Measurements from ENCODE around the gene KCTD2.

The KCTD2 gene

DNA sequence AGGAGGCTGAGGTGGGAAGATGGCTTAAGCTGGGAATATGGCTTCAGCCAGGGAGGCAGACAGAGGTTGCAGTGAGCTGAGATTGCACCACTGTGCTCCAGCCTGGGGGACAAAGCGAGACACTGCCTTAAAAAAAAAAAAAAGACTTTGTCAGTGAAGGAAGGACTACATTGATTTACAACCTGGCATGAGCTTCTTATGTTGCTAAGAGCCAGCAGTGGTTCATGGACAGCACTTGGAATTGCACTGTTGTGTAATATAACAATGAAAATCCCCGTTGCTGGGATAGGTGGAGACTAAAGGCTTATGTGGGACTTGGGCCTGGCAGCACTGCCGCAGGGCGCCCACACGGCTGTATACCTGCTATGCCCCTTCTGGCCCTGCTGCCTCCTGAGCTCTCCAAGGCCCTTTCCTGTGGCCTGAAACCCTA is 26.6 kb downstream of the KCTD2 start:
- H3F3A ChIP-seq (ENCODE audit: low read depth), result no peaks in the 10 kb centered on the region
- H3K79me2 ChIP-seq (ENCODE audit: insufficient read depth, low read length), result no peaks in the 10 kb centered on the region
- TF ChIP-seq, protein P1, sequence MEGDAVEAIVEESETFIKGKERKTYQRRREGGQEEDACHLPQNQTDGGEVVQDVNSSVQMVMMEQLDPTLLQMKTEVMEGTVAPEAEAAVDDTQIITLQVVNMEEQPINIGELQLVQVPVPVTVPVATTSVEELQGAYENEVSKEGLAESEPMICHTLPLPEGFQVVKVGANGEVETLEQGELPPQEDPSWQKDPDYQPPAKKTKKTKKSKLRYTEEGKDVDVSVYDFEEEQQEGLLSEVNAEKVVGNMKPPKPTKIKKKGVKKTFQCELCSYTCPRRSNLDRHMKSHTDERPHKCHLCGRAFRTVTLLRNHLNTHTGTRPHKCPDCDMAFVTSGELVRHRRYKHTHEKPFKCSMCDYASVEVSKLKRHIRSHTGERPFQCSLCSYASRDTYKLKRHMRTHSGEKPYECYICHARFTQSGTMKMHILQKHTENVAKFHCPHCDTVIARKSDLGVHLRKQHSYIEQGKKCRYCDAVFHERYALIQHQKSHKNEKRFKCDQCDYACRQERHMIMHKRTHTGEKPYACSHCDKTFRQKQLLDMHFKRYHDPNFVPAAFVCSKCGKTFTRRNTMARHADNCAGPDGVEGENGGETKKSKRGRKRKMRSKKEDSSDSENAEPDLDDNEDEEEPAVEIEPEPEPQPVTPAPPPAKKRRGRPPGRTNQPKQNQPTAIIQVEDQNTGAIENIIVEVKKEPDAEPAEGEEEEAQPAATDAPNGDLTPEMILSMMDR (conservative IDR thresholded peaks at IDR 0.05; ENCODE audit: low read length), result no peak
- no peak for TF ChIP-seq EZH2phosphoT487 (IDR thresholded peaks at IDR 0.05; ENCODE audit: borderline replicate concordance)
- H3K27me3 ChIP-seq (ENCODE audit: insufficient read depth, low read length, poor library complexity, severe bottlenecking), result no peaks in the 10 kb centered on the region
- no peaks in the 10 kb centered on the region for H4K20me1 ChIP-seq (ENCODE audit: insufficient read depth, low read length, poor library complexity, severe bottlenecking)
- H2AFZ ChIP-seq (ENCODE audit: low read length), result no peak overlapping the region
- no peaks in the 10 kb centered on the region for H3K36me3 ChIP-seq (ENCODE audit: insufficient read depth, low read length)
- H3K9me2 ChIP-seq (replicated peaks; ENCODE audit: low read depth, low read length), result no peaks in the 10 kb centered on the region
- H3K4me3 ChIP-seq (ENCODE audit: low read length, poor library complexity, severe bottlenecking), result no peak overlapping the region
- H3K4me2 ChIP-seq (ENCODE audit: low read depth, low read length, poor library complexity, severe bottlenecking), result no peak overlapping the region
- no peaks in the 10 kb centered on the region for H3K4me1 ChIP-seq (ENCODE audit: insufficient read depth, low read length, poor library complexity, severe bottlenecking)
- H3K9ac ChIP-seq (ENCODE audit: low read depth, low read length, poor library complexity, severe bottlenecking), result no peak overlapping the region
- no peaks in the 10 kb centered on the region for H3K9me3 ChIP-seq (ENCODE audit: insufficient read depth, low read depth, low read length)

DNA sequence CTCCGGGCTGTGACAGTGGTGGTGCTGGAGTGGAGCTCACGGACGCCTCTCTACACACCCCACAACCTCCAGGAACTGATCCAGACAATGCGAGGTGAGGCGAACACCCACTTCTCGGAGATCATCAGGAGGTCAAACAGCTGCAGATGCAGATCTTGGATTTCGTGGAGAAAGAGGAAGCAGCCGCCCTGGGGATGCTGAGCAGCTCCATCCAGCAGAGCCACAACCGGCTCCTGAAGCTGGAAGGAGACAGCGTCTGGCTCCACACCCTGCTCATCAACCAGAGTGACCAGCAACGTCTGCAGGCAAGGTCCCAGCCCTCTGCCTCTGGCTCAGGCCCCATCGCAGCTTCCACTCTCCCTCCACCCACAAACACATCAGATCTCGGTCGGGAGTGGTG is 27.5 kb downstream of the KCTD2 start:
- no peak for TF ChIP-seq EZH2phosphoT487 (IDR thresholded peaks at IDR 0.05; ENCODE audit: borderline replicate concordance)
- TF ChIP-seq, protein P1 (conservative IDR thresholded peaks at IDR 0.05; ENCODE audit: low read length), result no peak
- H3K27me3 ChIP-seq (ENCODE audit: insufficient read depth, low read length, poor library complexity, severe bottlenecking), result no peaks in the 10 kb centered on the region
- H3K9me2 ChIP-seq (replicated peaks; ENCODE audit: low read depth, low read length), result no peaks in the 10 kb centered on the region
- no peaks in the 10 kb centered on the region for H3K79me2 ChIP-seq (ENCODE audit: insufficient read depth, low read length)
- H3K4me3 ChIP-seq (ENCODE audit: low read length, poor library complexity, severe bottlenecking), result no peak overlapping the region
- no peaks in the 10 kb centered on the region for H3K36me3 ChIP-seq (ENCODE audit: insufficient read depth, low read length)
- no peak overlapping the region for H2AFZ ChIP-seq (ENCODE audit: low read length)
- no peaks in the 10 kb centered on the region for H3K4me1 ChIP-seq (ENCODE audit: insufficient read depth, low read length, poor library complexity, severe bottlenecking)
- H3F3A ChIP-seq (ENCODE audit: low read depth), result no peaks in the 10 kb centered on the region
- H3K4me2 ChIP-seq (ENCODE audit: low read depth, low read length, poor library complexity, severe bottlenecking), result no peak overlapping the region
- H3K9ac ChIP-seq (ENCODE audit: low read depth, low read length, poor library complexity, severe bottlenecking), result no peak overlapping the region
- H3K9me3 ChIP-seq (ENCODE audit: insufficient read depth, low read depth, low read length), result no peaks in the 10 kb centered on the region
- no peaks in the 10 kb centered on the region for H4K20me1 ChIP-seq (ENCODE audit: insufficient read depth, low read length, poor library complexity, severe bottlenecking)

DNA sequence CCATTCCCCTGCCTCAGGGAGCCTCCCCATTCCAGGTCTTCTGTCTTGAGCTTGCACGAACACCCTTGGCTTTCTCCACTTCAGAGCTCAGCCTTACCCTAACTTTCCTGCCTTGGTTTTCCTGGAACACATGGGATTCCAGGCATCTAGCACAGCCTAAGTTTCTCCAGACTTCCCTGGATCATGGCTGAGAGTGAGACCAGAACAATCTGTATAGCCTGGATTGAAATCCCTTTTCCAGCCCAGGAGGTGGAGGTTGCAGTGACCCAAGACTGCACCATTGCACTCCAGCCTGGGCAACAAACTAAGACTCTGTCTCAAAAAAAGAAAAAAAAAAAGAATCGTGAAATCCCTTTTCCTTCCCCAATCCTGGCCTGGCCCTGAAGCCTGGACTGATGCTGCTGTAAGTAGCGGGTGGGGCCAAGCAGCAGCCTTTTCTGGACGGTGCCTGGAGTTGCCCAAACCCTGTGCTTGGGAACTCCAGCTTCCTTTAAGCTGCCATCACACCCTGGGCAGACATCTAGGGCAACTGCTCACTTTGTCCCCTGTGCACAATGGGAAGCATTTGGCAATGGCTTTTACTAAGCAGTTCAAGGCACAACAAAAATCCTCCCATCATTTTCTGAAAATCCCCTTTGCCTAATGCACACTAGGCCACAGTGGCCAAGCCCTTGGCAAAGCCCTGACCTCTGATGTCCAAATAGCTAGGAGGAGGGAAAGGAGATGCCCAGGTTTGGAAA is 28.7 kb downstream of the KCTD2 start:
- TF ChIP-seq EZH2phosphoT487 (IDR thresholded peaks at IDR 0.05; ENCODE audit: borderline replicate concordance), result no peak
- TF ChIP-seq, protein P1 (conservative IDR thresholded peaks at IDR 0.05; ENCODE audit: low read length), result no peak
- no peak overlapping the region for H3K4me3 ChIP-seq (ENCODE audit: low read length, poor library complexity, severe bottlenecking)
- no peaks in the 10 kb centered on the region for H3K36me3 ChIP-seq (ENCODE audit: insufficient read depth, low read length)
- no peak overlapping the region for H2AFZ ChIP-seq (ENCODE audit: low read length)
- H4K20me1 ChIP-seq (ENCODE audit: insufficient read depth, low read length, poor library complexity, severe bottlenecking), result no peaks in the 10 kb centered on the region
- H3K9ac ChIP-seq (ENCODE audit: low read depth, low read length, poor library complexity, severe bottlenecking), result no peak overlapping the region
- no peak overlapping the region for H3K4me2 ChIP-seq (ENCODE audit: low read depth, low read length, poor library complexity, severe bottlenecking)
- H3K4me1 ChIP-seq (ENCODE audit: insufficient read depth, low read length, poor library complexity, severe bottlenecking), result no peaks in the 10 kb centered on the region
- H3K9me3 ChIP-seq (ENCODE audit: insufficient read depth, low read depth, low read length), result no peaks in the 10 kb centered on the region
- H3K27me3 ChIP-seq (ENCODE audit: insufficient read depth, low read length, poor library complexity, severe bottlenecking), result no peaks in the 10 kb centered on the region
- no peaks in the 10 kb centered on the region for H3F3A ChIP-seq (ENCODE audit: low read depth)
- H3K79me2 ChIP-seq (ENCODE audit: insufficient read depth, low read length), result no peaks in the 10 kb centered on the region
- H3K9me2 ChIP-seq (replicated peaks; ENCODE audit: low read depth, low read length), result no peaks in the 10 kb centered on the region

Measured in Loucy (cell line).